NT2/D1 (cell line): Measurements from ENCODE around the gene PGAP3.

ENCODE experiments used
- SUZ12 ChIP-seq: IDR thresholded peaks from 2 replicates; pipeline ENCODE4 v1.6.1; 2011; ENCODE audit not compliant: insufficient read length, insufficient read depth; ENCODE audit errors: extremely low read depth
- YY1 ChIP-seq: IDR thresholded peaks from 2 replicates; pipeline ENCODE4 v1.6.1; 2011; ENCODE audit not compliant: insufficient read length, insufficient read depth
- ZNF274 ChIP-seq: IDR thresholded peaks from 2 replicates; pipeline ENCODE4 v1.6.1; 2011; ENCODE audit warnings: mild to moderate bottlenecking, low read depth, low read length

DNA sequence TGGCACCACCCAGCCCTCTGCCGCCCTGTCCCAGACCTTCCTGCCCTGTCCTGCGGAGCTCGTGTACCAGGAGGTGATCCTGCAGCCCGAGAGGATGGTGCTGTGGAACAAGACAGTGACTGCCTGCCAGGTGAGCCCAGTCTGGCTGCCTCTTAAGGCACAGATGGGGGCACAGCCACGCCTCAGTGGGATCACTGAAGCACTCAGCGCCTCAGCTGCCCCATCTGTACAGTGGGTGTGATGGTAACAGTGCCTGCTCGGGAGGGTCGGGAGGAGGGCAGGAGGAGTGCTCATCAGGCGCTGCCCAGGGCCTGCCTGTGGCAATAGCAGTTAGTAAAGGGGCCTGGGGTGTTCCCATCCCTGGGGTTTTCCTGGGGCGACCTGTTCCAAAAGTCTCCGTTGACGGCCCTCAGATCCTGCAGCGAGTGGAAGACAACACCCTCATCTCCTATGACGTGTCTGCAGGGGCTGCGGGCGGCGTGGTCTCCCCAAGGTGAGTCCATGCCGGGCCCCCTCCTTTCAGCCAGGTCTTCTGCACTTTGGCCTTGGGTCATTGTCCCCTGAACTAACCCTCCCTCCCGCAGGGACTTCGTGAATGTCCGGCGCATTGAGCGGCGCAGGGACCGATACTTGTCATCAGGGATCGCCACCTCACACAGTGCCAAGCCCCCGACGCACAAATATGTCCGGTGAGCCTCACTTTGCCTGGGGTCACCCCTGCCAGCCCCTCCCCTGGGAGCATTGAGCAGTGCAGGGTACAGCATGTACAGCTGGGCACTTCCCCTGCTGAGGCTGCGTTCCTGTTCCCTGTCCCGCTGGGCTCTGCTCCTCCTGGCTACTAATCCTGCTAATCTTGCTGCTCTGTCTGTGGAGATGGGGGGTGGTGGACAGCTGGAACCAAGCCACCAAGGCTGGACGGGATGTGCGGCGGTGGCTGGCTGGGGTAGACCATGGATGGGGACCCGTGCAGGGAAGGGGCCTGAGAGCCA, 27.2 kb downstream of the PGAP3 start:
- TF ChIP-seq ZNF274: no peak
- TF ChIP-seq YY1: no peak
- TF ChIP-seq SUZ12: no peak
